ENCODE results near the gene MARK1. TPM values are rescaled to one million over a fixed set of nuclear protein-coding genes. Genes with fewer than 3 reads are reported as not detected.

Gene MARK1
- total and polyA plus RNA-seq, 10 of the 15 experiments (the other 5 are each of a cell fraction or from before 2014, with no cell fraction given): 0.02 to 0.67 (median 0.12) TPM; not detected in 6

GRCh38 chr1:220690140-220691052, 162.5 kb downstream of the MARK1 start, which contains the start of gene C1orf115 (continued):
- TF ChIP-seq NR2C1 (IDR thresholded peaks at IDR 0.05) (no peak), RAD21 (IDR thresholded peaks at IDR 0.05; ENCODE audit: insufficient read depth, low read depth, low read length) (peak; percentile 54), CEBPZ (IDR thresholded peaks at IDR 0.05; ENCODE audit: low read depth, low read length) (no peak), SP1 (IDR thresholded peaks at IDR 0.05; ENCODE audit: low read depth, low read length) (no peak), NFIC (IDR thresholded peaks at IDR 0.05; ENCODE audit: low read depth, low read length) (no peak), ZZZ3 (IDR thresholded peaks at IDR 0.05; ENCODE audit: control insufficient read depth, insufficient read length, low read depth) (no peak), USF2 (IDR thresholded peaks at IDR 0.05; ENCODE audit: borderline replicate concordance, low read depth, low read length) (no peak), NBN (IDR thresholded peaks at IDR 0.05) (no peak), NRF1 (conservative IDR thresholded peaks at IDR 0.05; ENCODE audit: low read depth, low read length) (no peak), ZBTB4 (CRISPR knock-in tag; IDR thresholded peaks at IDR 0.05) (no peak), MYC (IDR thresholded peaks at IDR 0.05; ENCODE audit: insufficient read depth, insufficient read length, insufficient replicate concordance, low read length, severe bottlenecking) (no peak), KAT2A (conservative IDR thresholded peaks at IDR 0.05; ENCODE audit: control insufficient read depth, low read depth, low read length) (no peak), TCF7 (IDR thresholded peaks at IDR 0.05; ENCODE audit: borderline replicate concordance) (no peak), NKRF (conservative IDR thresholded peaks at IDR 0.05) (0 out of 2 replicates have a peak, but pooled peaks have one; percentile 32), RUNX3 (IDR thresholded peaks at IDR 0.05; ENCODE audit: low read length) (no peak), MEF2A (IDR thresholded peaks at IDR 0.05; ENCODE audit: insufficient read depth, low read depth, low read length) (no peak), YBX1 (IDR thresholded peaks at IDR 0.05) (no peak), MLLT1 (IDR thresholded peaks at IDR 0.05) (no peak)

Data from GM12878 (cell line).